ENCODE data around the gene ENOSF1. TPM values are rescaled to one million over a fixed set of nuclear protein-coding genes. Genes with fewer than 3 reads are reported as not detected.
"Not testable (repeated sequence)": the region's sequence is repeated elsewhere in the genome, so short reads cannot be mapped to it uniquely, and the experiment has no call there.

ENOSF1 gene
- total RNA-seq, 1 donor from 2014 or later, result 24.4 TPM

- not testable (repeated sequence) for H3K4me3 ChIP-seq; H3K27me3 ChIP-seq (ENCODE audit: low read depth); DNase-seq; H3K27ac ChIP-seq (replicated peaks); H3K9me3 ChIP-seq (replicated peaks); H3K4me1 ChIP-seq
- intact Hi-C loops (cut with micrococcal nuclease), result loop anchor here (10.0 kb wide), 1 partner anchor 105 kb away; no protein-coding TSS in a partner anchor
- peaks cover 52% of the 10 kb centered on the region for H3K36me3 ChIP-seq
- TF ChIP-seq CTCF (IDR thresholded peaks at IDR 0.05; ENCODE audit: borderline replicate concordance), result peak; percentile 11
Observed at GRCh38 chr18:730120-730519, 17.7 kb upstream of the ENOSF1 start.

- Histone ChIP-seq H3K4me1 (no peaks in the 10 kb centered on the region), H3K4me3 (no peak overlapping the region), H3K36me3 (peaks cover 26% of the 10 kb centered on the region), H3K27me3 (ENCODE audit: low read depth) (no peaks in the 10 kb centered on the region), H3K9me3 (replicated peaks) (no peaks in the 10 kb centered on the region), H3K27ac (replicated peaks) (no peak overlapping the region)
- DNase-seq, result no peak
- intact Hi-C loops (cut with micrococcal nuclease), result no loop called here
- no peak for TF ChIP-seq CTCF (IDR thresholded peaks at IDR 0.05; ENCODE audit: borderline replicate concordance)
Observed at GRCh38 chr18:725646-726045, 13.2 kb upstream of the ENOSF1 start.

GRCh38 chr18:723541-724080, 11.2 kb upstream of the ENOSF1 start:
- H3K4me1 ChIP-seq, result no peaks in the 10 kb centered on the region
- no peak for DNase-seq
- H3K27ac ChIP-seq (replicated peaks), result no peak overlapping the region
- H3K9me3 ChIP-seq (replicated peaks), result no peaks in the 10 kb centered on the region
- TF ChIP-seq CTCF (IDR thresholded peaks at IDR 0.05; ENCODE audit: borderline replicate concordance), result no peak
- H3K4me3 ChIP-seq, result no peak overlapping the region
- no peaks in the 10 kb centered on the region for H3K27me3 ChIP-seq (ENCODE audit: low read depth)
- peaks cover 26% of the 10 kb centered on the region for H3K36me3 ChIP-seq
- intact Hi-C loops (cut with micrococcal nuclease), result no loop called here

GRCh38 chr18:717003-717402, 4.6 kb upstream of the ENOSF1 start:
- Histone ChIP-seq H3K27ac (replicated peaks) (no peak overlapping the region), H3K4me3 (no peak overlapping the region)

GRCh38 chr18:715626-716025, 3.2 kb upstream of the ENOSF1 start:
- H3K27ac ChIP-seq (replicated peaks), result no peak overlapping the region
- intact Hi-C loops (cut with micrococcal nuclease), result no loop called here

More at GRCh38 chr18:717003-717402, 4.6 kb upstream of the ENOSF1 start:
- Histone ChIP-seq H3K36me3 (no peaks in the 10 kb centered on the region), H3K4me1 (peaks cover 3% of the 10 kb centered on the region), H3K9me3 (replicated peaks) (peaks cover 26% of the 10 kb centered on the region), H3K27me3 (ENCODE audit: low read depth) (no peaks in the 10 kb centered on the region)
- DNase-seq, result no peak
- intact Hi-C loops (cut with micrococcal nuclease), result no loop called here
- TF ChIP-seq CTCF (IDR thresholded peaks at IDR 0.05; ENCODE audit: borderline replicate concordance), result no peak

More at GRCh38 chr18:715626-716025, 3.2 kb upstream of the ENOSF1 start:
- DNase-seq, result no peak
- H3K4me3 ChIP-seq, result no peak overlapping the region
- H3K9me3 ChIP-seq (replicated peaks), result peaks cover 26% of the 10 kb centered on the region
- TF ChIP-seq CTCF (IDR thresholded peaks at IDR 0.05; ENCODE audit: borderline replicate concordance), result no peak
- no peaks in the 10 kb centered on the region for H3K36me3 ChIP-seq
- H3K27me3 ChIP-seq (ENCODE audit: low read depth), result no peaks in the 10 kb centered on the region
- peaks cover 17% of the 10 kb centered on the region for H3K4me1 ChIP-seq
